CD4-positive, alpha-beta T cell (primary cell): ENCODE measurements around the gene CALCOCO1. TPM values are rescaled to one million over a fixed set of nuclear protein-coding genes. Genes with fewer than 3 reads are reported as not detected.

ENCODE experiments used
- ATAC-seq: fragments of 200-7000 bp; cut with Tn5 transposase; one replicate; pipeline ENCODE4 v1.10.0; 2022; ENCODE audit warnings: mild to moderate bottlenecking; ENCODE audit not compliant: poor library complexity
- CTCF ChIA-PET: fragments of 350-600 bp; sonication (Branson Sonifier 250); formaldehyde crosslinking; loops from one replicate; lab custom pipeline; 2021; ENCODE audit warnings: antibody characterized with exemption, inconsistent platforms; lab: Charles Lee
- POLR2A ChIA-PET: fragments of 350-600 bp; sonication (Branson Sonifier 250); formaldehyde crosslinking; loops from one replicate; lab custom pipeline; 2021; ENCODE audit warnings: antibody characterized with exemption, inconsistent platforms; lab: Charles Lee
- DNase-seq, 14 experiments: peaks; one replicate each; pipeline ENCODE4 v3.0.0-alpha.2; 2013 to 2020; ENCODE audit warnings: mixed read lengths in 2 of 14
- H3K27ac ChIP-seq, 2 donors: one replicate each; pipeline versions ENCODE4 v1.5.1 to v1.7.0; 2013; ENCODE audit warnings: low read length in 2 of 2, low read depth in 1 of 2, mild to moderate bottlenecking in 1 of 2
- H3K27me3 ChIP-seq, 2 experiments: 1 replicate in 1 of 2; 2 replicates in 1 of 2; pipeline versions ENCODE4 v1.6.1 to v1.7.0; 2013; ENCODE audit warnings: low read length in 2 of 2, control low read depth in 1 of 2, mild to moderate bottlenecking in 1 of 2, moderate library complexity in 1 of 2; ENCODE audit not compliant: insufficient read depth in 2 of 2, control insufficient read depth in 1 of 2
- H3K36me3 ChIP-seq: one replicate; pipeline ENCODE4 v1.6.1; 2013; ENCODE audit warnings: low read length, control low read depth; ENCODE audit not compliant: insufficient read depth
- H3K4me1 ChIP-seq: one replicate; pipeline ENCODE4 v1.6.1; 2013; ENCODE audit warnings: low read length, control low read depth; ENCODE audit not compliant: insufficient read depth
- H3K4me3 ChIP-seq: one replicate; pipeline ENCODE4 v1.5.1; 2013; ENCODE audit warnings: mild to moderate bottlenecking, low read length, moderate library complexity
- H3K9me3 ChIP-seq, 2 experiments: 1 replicate in 1 of 2; 2 replicates in 1 of 2; pipeline versions ENCODE4 v1.6.1 to v1.7.0; 2013; ENCODE audit warnings: low read length in 2 of 2, mild to moderate bottlenecking in 2 of 2, control low read depth in 1 of 2, moderate library complexity in 1 of 2; ENCODE audit not compliant: control insufficient read depth in 1 of 2, insufficient read depth in 1 of 2
- H3K27ac Mint-ChIP-seq: one replicate; pipeline ENCODE4 v1.8.0; 2020; ENCODE audit warnings: mixed read lengths
- H3K27me3 Mint-ChIP-seq: one replicate; pipeline ENCODE4 v1.8.0; 2021; ENCODE audit warnings: mixed read lengths
- H3K36me3 Mint-ChIP-seq: one replicate; pipeline ENCODE4 v1.8.0; 2021; ENCODE audit warnings: low read depth, mixed read lengths
- H3K4me1 Mint-ChIP-seq: one replicate; pipeline ENCODE4 v1.8.0; 2021; ENCODE audit warnings: low read depth, mixed read lengths
- H3K4me3 Mint-ChIP-seq: one replicate; pipeline ENCODE4 v1.8.0; 2020; ENCODE audit warnings: mild to moderate bottlenecking, mixed read lengths
- H3K9me3 Mint-ChIP-seq: one replicate; pipeline ENCODE4 v1.8.0; 2020; ENCODE audit warnings: mixed read lengths
- CTCF ChIP-seq: fragments of 200-600 bp; IDR thresholded peaks from one replicate; pipeline ENCODE4 v1.8.0; 2022; ENCODE audit warnings: antibody characterized with exemption, mild to moderate bottlenecking
- intact Hi-C, 2 experiments: fragments of 100-400 bp; cut with DNase I in 1 of 2; cut with micrococcal nuclease in 1 of 2; formaldehyde crosslinking; loops; one replicate each; pipeline versions ENCODE4 v1.15.1 to v1.9.0; 2023 to 2025; cut with DNase I, micrococcal nuclease
- total RNA-seq, 174 experiments: library from RNA in 2 of 174; stranded (reverse) in 2 of 174; gene quantifications; one replicate each; pipeline ENCODE4 v1.2.3 and lab custom pipeline; 2021 to 2026

The CALCOCO1 gene
- total RNA-seq, 2 experiments from 2014 or later: 66.8 to 69.3 TPM

GRCh38 chr12:53733051-53733806 lies 6.0 kb upstream of the CALCOCO1 start:
- Histone ChIP-seq H3K36me3 (no peaks in the 10 kb centered on the region), H3K27me3 (peaks cover 5 to 15% of the 10 kb centered on the region in 2 experiments), H3K4me3 (no peak overlapping the region), H3K9me3 (no peaks in the 10 kb centered on the region), H3K27ac (no peak overlapping the region), H3K4me1 (peaks cover 12% of the 10 kb centered on the region)
- no peak overlapping the region for H3K27ac Mint-ChIP-seq
- intact Hi-C loops: no loop called here
- H3K4me1 Mint-ChIP-seq: peaks cover 12% of the 10 kb centered on the region
- DNase-seq: no peak
- no peak overlapping the region for H3K4me3 Mint-ChIP-seq
- no peaks in the 10 kb centered on the region for H3K36me3 Mint-ChIP-seq
- POLR2A ChIA-PET: interaction anchor here (0.9 to 2.2 kb wide), 2 partner anchors 10 to 13 kb away, joined by 4 to 9 read pairs; no protein-coding TSS in a partner anchor
- H3K27me3 Mint-ChIP-seq: peaks cover 25% of the 10 kb centered on the region
- no peak for ATAC-seq
- TF ChIP-seq CTCF: no peak
- CTCF ChIA-PET: interaction anchor here (0.9 to 4.6 kb wide), 5 partner anchors 11 to 57 kb away, joined by 3 to 19 read pairs (median 5); partner anchors contain the start of gene ATP5MC2
- H3K9me3 Mint-ChIP-seq: no peaks in the 10 kb centered on the region

- peaks cover 6% of the 10 kb centered on the region for H3K36me3 ChIP-seq
- peaks cover 16% of the 10 kb centered on the region for H3K36me3 Mint-ChIP-seq
- no peaks in the 10 kb centered on the region for H3K9me3 ChIP-seq
- intact Hi-C loops: loop anchor here in 1 of 2 experiments (2.0 to 5.0 kb wide), 5 partner anchors 13 to 722 kb away; partner anchors contain the start of genes ATF7, EIF4B and TARBP2
- DNase-seq (no peak), ATAC-seq (no peak)
- no peaks in the 10 kb centered on the region for H3K27me3 Mint-ChIP-seq
- peaks cover 46% of the 10 kb centered on the region for H3K4me1 Mint-ChIP-seq
- no peak overlapping the region for H3K4me3 Mint-ChIP-seq
- H3K4me1 ChIP-seq: peaks cover 35% of the 10 kb centered on the region
- POLR2A ChIA-PET: interaction anchor here (1.2 to 3.3 kb wide), 2 partner anchors 9 to 229 kb away, joined by 5 to 14 read pairs; partner anchors contain the start of gene TARBP2
- no peaks in the 10 kb centered on the region for H3K9me3 Mint-ChIP-seq
- no peaks in the 10 kb centered on the region for H3K27me3 ChIP-seq
- TF ChIP-seq CTCF: no peak
- CTCF ChIA-PET: interaction anchor here (2.5 kb wide), 1 partner anchor 17 kb away, joined by 12 read pairs; no protein-coding TSS in a partner anchor
- H3K27ac Mint-ChIP-seq: no peak overlapping the region
- H3K27ac ChIP-seq: no peak overlapping the region
- no peak overlapping the region for H3K4me3 ChIP-seq
Measured at GRCh38 chr12:53729644-53730043, 2.4 kb upstream of the CALCOCO1 start.

GRCh38 chr12:53728206-53728605 lies 954 bp upstream of the CALCOCO1 start:
- Mint-ChIP-seq H3K9me3 (no peaks in the 10 kb centered on the region), H3K27ac (peak overlapping the region; percentile 82), H3K36me3 (peaks cover 31% of the 10 kb centered on the region), H3K27me3 (no peaks in the 10 kb centered on the region), H3K4me3 (peak overlapping the region; percentile 92), H3K4me1 (peaks cover 38% of the 10 kb centered on the region)
- Histone ChIP-seq H3K4me1 (peaks cover 27% of the 10 kb centered on the region), H3K4me3 (peak overlapping the region; percentile 73), H3K9me3 (no peaks in the 10 kb centered on the region), H3K36me3 (peaks cover 20% of the 10 kb centered on the region), H3K27me3 (no peaks in the 10 kb centered on the region), H3K27ac (peak overlapping the region; percentile 42 to 52)
- intact Hi-C loops: loop anchor here in 1 of 2 experiments (2.0 to 5.0 kb wide), 5 partner anchors 15 to 721 kb away; partner anchors contain the start of genes ATF7, EIF4B and TARBP2
- DNase-seq (no peak), ATAC-seq (no peak)
- no peak for TF ChIP-seq CTCF
- CTCF ChIA-PET: interaction anchor here (0.8 to 3.5 kb wide), 5 partner anchors 17 to 53 kb away, joined by 3 to 57 read pairs (median 8); partner anchors contain the start of gene ATP5MC2
- POLR2A ChIA-PET: interaction anchor here (0.6 to 3.3 kb wide), 11 partner anchors 9 to 227 kb away, joined by 3 to 19 read pairs (median 3); partner anchors contain the start of gene TARBP2
